ENCODE measurements around the gene GPR161.

GPR161 gene

GRCh38 chr1:168031198-168031597 is 105.5 kb downstream of the GPR161 start:
- no peak for DNase-seq (ENCODE audit: low spot score)

Data from ecto neural progenitor cell (in vitro differentiated cells).